H1 (cell line): ENCODE results near the gene GULP1. TPM values are rescaled to one million over a fixed set of nuclear protein-coding genes. Genes with fewer than 3 reads are reported as not detected.

Experiments used
- CTCF ChIA-PET: fragments of 300-600 bp; sonication (Branson Sonifier 250); formaldehyde crosslinking; loops from one replicate; lab custom pipeline; 2021; ENCODE audit not compliant: partially characterized antibody; lab: Charles Lee
- POLR2A ChIA-PET: fragments of 300-600 bp; sonication (Branson Sonifier 250); formaldehyde crosslinking; loops from one replicate; lab custom pipeline; 2021; ENCODE audit warnings: inconsistent platforms; ENCODE audit not compliant: partially characterized antibody; lab: Charles Lee
- DNase-seq, 2 experiments: peaks; one replicate each; pipeline versions ENCODE4 v3.0.0 to v3.0.0-alpha.2; 2010 to 2022; ENCODE audit warnings: low spot score in 2 of 2, low read depth in 1 of 2, mixed read lengths in 1 of 2
- FAIRE-seq: peaks from 2 replicates; lab custom pipeline; 2011; peaks lifted over from hg19 to GRCh38; lab: Jason Lieb, UNC
- H2AFZ ChIP-seq: 2 replicates; pipeline ENCODE4 v1.8.1; 2012; ENCODE audit warnings: low read length, inconsistent platforms
- H2AK5ac ChIP-seq: 2 replicates; pipeline ENCODE4 v1.6.1; 2013; ENCODE audit warnings: low read depth, low read length
- H2BK120ac ChIP-seq: replicated peaks from 2 replicates; pipeline ENCODE3; 2013; ENCODE audit warnings: low read depth, low read length, inconsistent platforms
- H2BK12ac ChIP-seq: 2 replicates; pipeline ENCODE4 v1.6.1; 2013; ENCODE audit warnings: low read depth, low read length
- H2BK15ac ChIP-seq: 2 replicates; pipeline ENCODE4 v1.6.1; 2013; ENCODE audit warnings: low read length
- H2BK20ac ChIP-seq: 2 replicates; pipeline ENCODE4 v1.6.1; 2013; ENCODE audit warnings: low read length
- H2BK5ac ChIP-seq: 2 replicates; pipeline ENCODE4 v1.6.1; 2013; ENCODE audit warnings: low read depth, low read length
- H3K14ac ChIP-seq: 2 replicates; pipeline ENCODE4 v1.6.1; 2013; ENCODE audit warnings: inconsistent platforms; ENCODE audit not compliant: insufficient read length
- H3K18ac ChIP-seq: 2 replicates; pipeline ENCODE4 v1.6.1; 2013; ENCODE audit warnings: low read length; ENCODE audit errors: extremely low read depth
- H3K23ac ChIP-seq: 2 replicates; pipeline ENCODE4 v1.6.1; 2013; ENCODE audit warnings: inconsistent platforms; ENCODE audit not compliant: insufficient read length
- H3K23me2 ChIP-seq: 2 replicates; pipeline ENCODE4 v1.6.1; 2013; ENCODE audit warnings: low read depth, low read length
- H3K27ac ChIP-seq: 2 replicates; pipeline ENCODE4 v1.6.1; 2011; ENCODE audit warnings: low read depth, low read length, inconsistent platforms
- H3K27me3 ChIP-seq, 4 experiments: replicated peaks in 1 of 4; 1 replicate in 1 of 4; 2 replicates in 3 of 4; pipeline versions ENCODE4 v1.6.1 to v1.8.1; 2011 to 2013; ENCODE audit warnings: low read length in 3 of 4, mild to moderate bottlenecking in 3 of 4, inconsistent platforms in 2 of 4, mixed read lengths in 2 of 4, moderate library complexity in 1 of 4; ENCODE audit not compliant: control insufficient read depth in 3 of 4, insufficient read depth in 3 of 4; ENCODE audit errors: extremely low read depth in 1 of 4
- H3K36me3 ChIP-seq, 4 experiments: 2 replicates each; pipeline versions ENCODE4 v1.6.1 to v1.8.1; 2011 to 2013; ENCODE audit warnings: mild to moderate bottlenecking in 4 of 4, low read length in 3 of 4, moderate library complexity in 2 of 4, control low read depth in 1 of 4, inconsistent platforms in 1 of 4; ENCODE audit not compliant: insufficient read depth in 4 of 4, control insufficient read depth in 2 of 4
- H3K4ac ChIP-seq: replicated peaks from 2 replicates; pipeline ENCODE3; 2013; ENCODE audit warnings: low read length, low read depth, mixed read lengths, inconsistent platforms; ENCODE audit not compliant: insufficient read length
- H3K4me1 ChIP-seq, 4 experiments: replicated peaks in 1 of 4; 1 replicate in 1 of 4; 2 replicates in 3 of 4; pipeline versions ENCODE4 v1.6.1 to v1.8.1; 2011 to 2013; ENCODE audit warnings: low read length in 3 of 4, inconsistent platforms in 2 of 4, mixed read lengths in 1 of 4; ENCODE audit not compliant: insufficient read depth in 4 of 4, control insufficient read depth in 3 of 4
- H3K4me2 ChIP-seq, 2 experiments: 2 replicates each; pipeline versions ENCODE4 v1.6.1 to v1.8.1; 2011 to 2013; ENCODE audit warnings: low read depth in 2 of 2, low read length in 2 of 2, control low read depth in 1 of 2, inconsistent platforms in 1 of 2, mild to moderate bottlenecking in 1 of 2; ENCODE audit not compliant: insufficient read depth in 1 of 2
- H3K4me3 ChIP-seq, 4 experiments: fragments of 200-600, 300-600 bp in 1 of 4; sonication (generic), shearing (Covaris generic), sonication (Bioruptor Twin) in 1 of 4; 2 replicates each; pipeline versions ENCODE4 v1.5.1 to v1.8.1; 2011 to 2016; ENCODE audit warnings: low read length in 4 of 4, low read depth in 3 of 4, control low read depth in 2 of 4, inconsistent platforms in 2 of 4, mild to moderate bottlenecking in 2 of 4, mixed read lengths in 1 of 4, moderate library complexity in 1 of 4; ENCODE audit not compliant: insufficient read depth in 2 of 4; ENCODE audit errors: extremely low read depth in 1 of 4
- H3K56ac ChIP-seq: replicated peaks from 2 replicates; pipeline ENCODE3; 2013; ENCODE audit warnings: low read depth, mild to moderate bottlenecking, mixed read lengths, low read length, inconsistent platforms; ENCODE audit not compliant: insufficient read length
- H3K79me1 ChIP-seq: 2 replicates; pipeline ENCODE4 v1.6.1; 2013; ENCODE audit warnings: low read depth, low read length, control low read depth
- H3K79me2 ChIP-seq, 2 experiments: 2 replicates each; pipeline versions ENCODE4 v1.6.1 to v1.8.1; 2012 to 2013; ENCODE audit warnings: low read length in 2 of 2, mild to moderate bottlenecking in 2 of 2, inconsistent platforms in 1 of 2; ENCODE audit not compliant: insufficient read depth in 2 of 2, control insufficient read depth in 1 of 2
- H3K9ac ChIP-seq, 4 experiments: replicated peaks in 1 of 4; 1 replicate in 1 of 4; 2 replicates in 3 of 4; pipeline versions ENCODE4 v1.6.1 to v1.8.1; 2011 to 2013; ENCODE audit warnings: low read depth in 3 of 4, low read length in 3 of 4, control low read depth in 2 of 4, mild to moderate bottlenecking in 2 of 4, moderate library complexity in 2 of 4, inconsistent platforms in 1 of 4; ENCODE audit errors: extremely low read depth in 1 of 4
- H3K9me3 ChIP-seq, 2 experiments: 2 replicates each; pipeline versions ENCODE4 v1.6.1 to v1.8.1; 2012 to 2013; ENCODE audit warnings: mild to moderate bottlenecking in 2 of 2, moderate library complexity in 2 of 2, control low read depth in 1 of 2, inconsistent platforms in 1 of 2, low read depth in 1 of 2, low read length in 1 of 2, mixed read lengths in 1 of 2; ENCODE audit not compliant: insufficient read depth in 2 of 2
- H4K20me1 ChIP-seq, 2 experiments: replicated peaks in 1 of 2; 2 replicates each; pipeline versions ENCODE3 to v1.8.1; 2011 to 2013; ENCODE audit warnings: inconsistent platforms in 2 of 2, low read length in 2 of 2, mild to moderate bottlenecking in 1 of 2; ENCODE audit not compliant: insufficient read depth in 2 of 2, control insufficient read depth in 1 of 2
- H4K5ac ChIP-seq: 2 replicates; pipeline ENCODE4 v1.6.1; 2013; ENCODE audit warnings: low read length, low read depth, mixed read lengths, inconsistent platforms; ENCODE audit not compliant: insufficient read length
- H4K8ac ChIP-seq: 2 replicates; pipeline ENCODE4 v1.8.0; 2013; ENCODE audit warnings: mild to moderate bottlenecking, moderate library complexity, low read length, inconsistent platforms; ENCODE audit not compliant: insufficient read depth; ENCODE audit errors: extremely low read depth
- H4K91ac ChIP-seq: replicated peaks from 2 replicates; pipeline ENCODE3; 2013; ENCODE audit warnings: low read length, mixed read lengths, inconsistent platforms; ENCODE audit not compliant: insufficient read length
- POU5F1 ChIP-seq: IDR thresholded peaks from 2 replicates; pipeline ENCODE4 v1.6.1; 2011; ENCODE audit warnings: low read depth, mild to moderate bottlenecking, low read length, moderate library complexity
- RNF2 ChIP-seq: fragments of 200-900, 300-1000 bp; sonication (generic); IDR thresholded peaks from 2 replicates; pipeline ENCODE4 v1.7.1; 2016; ENCODE audit warnings: borderline replicate concordance, low read depth, mild to moderate bottlenecking, antibody characterized with exemption, low read length; ENCODE audit not compliant: poor library complexity, severe bottlenecking; ENCODE audit errors: missing control alignments
- SP4 ChIP-seq: IDR thresholded peaks from 2 replicates; pipeline ENCODE4 v1.6.1; 2012; ENCODE audit warnings: low read length, inconsistent platforms
- polyA plus RNA-seq, 7 experiments: library from polyadenylated mRNA; depleted of rRNA in 3 of 7; stranded (reverse) in 5 of 7; unstranded in 2 of 7; fragments of >200 nt in 5 of 7; fragments of 200-250 nt in 2 of 7; gene quantifications; 1 replicate in 5 of 7; 2 replicates in 1 of 7; 4 replicates in 1 of 7; pipeline versions ENCODE4 v1.2.1 to v1.2.3, GENCODE V29; 2011 to 2013; ENCODE audit warnings: missing spikeins in 2 of 7, mixed read lengths in 2 of 7
- total RNA-seq: library from RNA; stranded (reverse); fragmentation: NEBNext Ultra II Directional; extraction: Animal tissue kit (Norgen Biotek cat#: 25700); gene quantifications from 2 replicates; pipeline ENCODE4 v1.2.1, GENCODE V29; 2021

GULP1 gene
- total and polyA plus RNA-seq, 2 of the 8 experiments (the other 6 are each of a cell fraction or from before 2014, with no cell fraction given), result 69.7 to 139 TPM

GRCh38 chr2:188485496-188485895, 193.8 kb downstream of the GULP1 start:
- Histone ChIP-seq H3K27ac (no peak overlapping the region), H3K23ac (no peak overlapping the region), H3K79me1 (no peaks in the 10 kb centered on the region), H3K4me2 (no peak overlapping the region), H2BK5ac (no peak overlapping the region), H3K14ac (no peak overlapping the region), H3K4ac (no peak overlapping the region), H4K20me1 (no peaks in the 10 kb centered on the region), H4K91ac (no peak overlapping the region), H3K9me3 (no peaks in the 10 kb centered on the region), H3K18ac (no peak overlapping the region), H3K36me3 (no peaks in the 10 kb centered on the region; a peak in 1 of 8 replicates), H2BK20ac (no peak overlapping the region), H3K56ac (no peak overlapping the region), H3K4me1 (peaks cover 0 to 4% (median 0%) of the 10 kb centered on the region in 4 experiments; a peak in 1 of 7 replicates), H2BK12ac (no peak overlapping the region), H2BK15ac (no peak overlapping the region), H4K5ac (no peak overlapping the region), H2AFZ (no peak overlapping the region), H3K79me2 (peaks cover 0 to 17% of the 10 kb centered on the region in 2 experiments; a peak in 1 of 4 replicates), H2BK120ac (no peak overlapping the region), H3K27me3 (no peaks in the 10 kb centered on the region), H3K9ac (no peak overlapping the region), H3K23me2 (no peaks in the 10 kb centered on the region), H4K8ac (no peak overlapping the region), H2AK5ac (no peak overlapping the region), H3K4me3 (no peak overlapping the region)
- TF ChIP-seq SP4, result no peak
- no peak for TF ChIP-seq RNF2
- no peak for TF ChIP-seq POU5F1
- POLR2A ChIA-PET, result no interaction called here
- FAIRE-seq (no peak), DNase-seq (no peak)
- CTCF ChIA-PET, result interaction anchor here (1.1 kb wide), 1 partner anchor 9 kb away, joined by 3 read pairs; no protein-coding TSS in a partner anchor
